CD8-positive, alpha-beta memory T cell (primary cell): ENCODE measurements around the gene MMP24. TPM values are rescaled to one million over a fixed set of nuclear protein-coding genes. Genes with fewer than 3 reads are reported as not detected.

Source experiments
- CTCF ChIA-PET: fragments of 350-600 bp; sonication (Branson Sonifier 250); formaldehyde crosslinking; loops from one replicate; lab custom pipeline; 2021; ENCODE audit warnings: antibody characterized with exemption; lab: Charles Lee
- POLR2A ChIA-PET: fragments of 350-600 bp; sonication (Branson Sonifier 250); formaldehyde crosslinking; loops from one replicate; lab custom pipeline; 2021; ENCODE audit warnings: antibody characterized with exemption; lab: Charles Lee
- DNase-seq, 5 donors: peaks; one replicate each; pipeline versions ENCODE4 v3.0.0 to v3.0.0-alpha.2; 2020 to 2022; ENCODE audit warnings: mixed read lengths in 1 of 5
- H3K27ac ChIP-seq: one replicate; pipeline ENCODE4 v1.7.0; 2013; ENCODE audit warnings: low read depth, mild to moderate bottlenecking, low read length, moderate library complexity
- H3K27me3 ChIP-seq: 2 replicates; pipeline ENCODE4 v1.7.0; 2013; ENCODE audit warnings: low read length, mild to moderate bottlenecking; ENCODE audit not compliant: insufficient read depth, poor library complexity, severe bottlenecking
- H3K36me3 ChIP-seq: 2 replicates; pipeline ENCODE4 v1.7.0; 2013; ENCODE audit warnings: mild to moderate bottlenecking, low read length, moderate library complexity; ENCODE audit not compliant: insufficient read depth
- H3K4me1 ChIP-seq: 2 replicates; pipeline ENCODE4 v1.7.0; 2013; ENCODE audit warnings: mild to moderate bottlenecking, low read length, moderate library complexity; ENCODE audit not compliant: insufficient read depth
- H3K4me3 ChIP-seq: 2 replicates; pipeline ENCODE4 v1.7.0; 2013; ENCODE audit warnings: mild to moderate bottlenecking, low read length
- H3K9me3 ChIP-seq: 2 replicates; pipeline ENCODE4 v1.7.0; 2013; ENCODE audit warnings: mild to moderate bottlenecking, low read length
- H3K27ac Mint-ChIP-seq, 8 donors: one replicate each; pipeline ENCODE4 v1.8.0; 2020 to 2021; ENCODE audit warnings: mixed read lengths in 8 of 8, mild to moderate bottlenecking in 6 of 8, inconsistent platforms in 3 of 8, moderate library complexity in 3 of 8
- H3K27me3 Mint-ChIP-seq, 2 donors: one replicate each; pipeline ENCODE4 v1.8.0; 2020 to 2021; ENCODE audit warnings: mixed read lengths in 2 of 2, mild to moderate bottlenecking in 1 of 2, moderate library complexity in 1 of 2
- H3K36me3 Mint-ChIP-seq, 3 donors: one replicate each; pipeline ENCODE4 v1.8.0; 2020 to 2021; ENCODE audit warnings: mixed read lengths in 3 of 3, inconsistent platforms in 1 of 3, mild to moderate bottlenecking in 1 of 3
- H3K4me1 Mint-ChIP-seq, 3 donors: one replicate each; pipeline ENCODE4 v1.8.0; 2020 to 2021; ENCODE audit warnings: mixed read lengths in 3 of 3, inconsistent platforms in 1 of 3, mild to moderate bottlenecking in 1 of 3
- H3K4me3 Mint-ChIP-seq, 7 donors: one replicate each; pipeline ENCODE4 v1.8.0; 2020 to 2021; ENCODE audit warnings: mixed read lengths in 7 of 7, mild to moderate bottlenecking in 6 of 7, moderate library complexity in 4 of 7, inconsistent platforms in 2 of 7
- H3K9me3 Mint-ChIP-seq, 5 donors: one replicate each; pipeline ENCODE4 v1.8.0; 2020 to 2022; ENCODE audit warnings: mixed read lengths in 5 of 5, mild to moderate bottlenecking in 3 of 5, moderate library complexity in 2 of 5, inconsistent platforms in 1 of 5
- polyA plus RNA-seq: library from polyadenylated mRNA; unstranded; fragments of 300-500 nt; fragmentation: Illumina TruSeq; gene quantifications from one replicate; pipeline ENCODE4 v1.2.3, GENCODE V29; 2021
- total RNA-seq, 2 experiments: library from RNA; stranded (reverse); gene quantifications; one replicate each; pipeline ENCODE4 v1.2.3, GENCODE V29; 2021

MMP24 gene
- total and polyA plus RNA-seq, 3 experiments from 2014 or later = 0.07 to 0.18 TPM; not detected in 1

DNA sequence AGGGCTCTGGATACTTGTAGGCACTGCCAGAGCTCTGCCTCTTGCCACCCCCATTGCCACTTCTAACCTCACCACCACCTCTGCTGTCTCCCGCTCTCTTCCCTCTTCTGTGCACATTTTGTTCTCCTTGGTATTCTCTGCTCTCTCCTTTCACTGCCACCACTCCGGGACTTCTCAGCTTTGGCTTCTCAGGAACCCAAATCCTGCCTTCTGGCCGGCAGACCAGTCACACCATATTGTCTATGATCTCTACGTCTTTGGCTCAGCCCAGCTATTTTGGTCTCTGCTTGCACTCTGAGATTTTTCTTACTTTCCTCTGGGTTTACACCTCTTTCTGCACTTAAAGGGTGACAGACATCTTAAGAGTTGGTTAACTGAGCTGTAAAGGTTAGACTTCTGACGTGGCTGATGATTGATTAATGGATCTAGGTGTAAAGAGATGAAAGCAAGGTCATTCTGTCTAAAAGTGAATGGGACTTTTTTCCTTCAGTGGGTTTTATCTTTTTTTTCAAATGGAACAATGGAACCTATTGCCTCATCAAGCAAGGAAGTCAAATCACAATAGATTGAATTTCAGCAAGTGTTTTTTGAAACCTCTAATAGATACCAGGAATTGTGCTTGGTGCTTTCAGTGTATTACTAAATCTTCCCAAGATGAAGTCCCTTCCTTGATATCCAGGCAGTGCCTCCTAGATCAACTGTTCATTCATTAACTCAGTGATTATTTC, 13.8 kb downstream of the MMP24 start:
- H3K9me3 Mint-ChIP-seq = no peaks in the 10 kb centered on the region
- no peak overlapping the region for H3K4me3 ChIP-seq
- peaks cover 13% of the 10 kb centered on the region for H3K27me3 ChIP-seq
- no peak for DNase-seq
- peaks cover 0 to 7% (median 0%) of the 10 kb centered on the region in 3 donors for H3K4me1 Mint-ChIP-seq
- H3K36me3 Mint-ChIP-seq = peaks cover 6 to 17% (median 9%) of the 10 kb centered on the region in 3 donors
- ChIA-PET CTCF (interaction anchor here (1.3 kb wide), 1 partner anchor 63 kb away, joined by 3 read pairs; no protein-coding TSS in a partner anchor), POLR2A (no interaction called here)
- H3K27me3 Mint-ChIP-seq = peaks cover 3 to 11% of the 10 kb centered on the region in 2 donors
- no peaks in the 10 kb centered on the region for H3K9me3 ChIP-seq
- H3K27ac ChIP-seq = no peak overlapping the region
- no peak overlapping the region for H3K4me3 Mint-ChIP-seq
- no peaks in the 10 kb centered on the region for H3K36me3 ChIP-seq
- no peaks in the 10 kb centered on the region for H3K4me1 ChIP-seq
- peak overlapping the region in 2 of 8 donors; percentile 17 to 58 for H3K27ac Mint-ChIP-seq

DNA sequence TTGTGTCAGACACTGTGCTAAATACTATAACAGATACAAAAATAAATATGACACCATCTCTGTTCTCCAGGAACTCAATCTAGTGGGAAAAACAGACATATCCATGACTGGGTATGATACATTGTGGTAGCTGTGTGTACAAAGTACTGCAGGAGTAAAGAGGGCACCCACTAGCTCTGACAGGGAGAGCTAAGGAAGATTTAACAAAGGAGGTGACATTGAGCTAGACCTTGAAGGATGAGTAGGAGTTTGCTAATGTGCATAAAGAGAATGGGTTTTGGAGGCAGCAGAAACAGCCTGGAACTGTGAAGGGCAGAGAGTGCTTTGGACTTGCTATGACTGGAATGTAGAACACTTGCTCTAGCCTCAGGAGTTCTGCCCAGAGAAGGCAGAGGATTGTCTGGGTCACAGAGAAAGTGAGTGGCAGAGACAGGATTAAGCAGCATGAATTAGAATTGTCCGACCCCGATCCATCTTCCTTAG, 14.4 kb downstream of the MMP24 start:
- H3K4me1 Mint-ChIP-seq = peaks cover 0 to 7% (median 0%) of the 10 kb centered on the region in 3 donors
- Histone ChIP-seq H3K27ac (no peak overlapping the region), H3K4me3 (no peak overlapping the region), H3K36me3 (no peaks in the 10 kb centered on the region), H3K4me1 (no peaks in the 10 kb centered on the region), H3K27me3 (peaks cover 13% of the 10 kb centered on the region), H3K9me3 (no peaks in the 10 kb centered on the region)
- DNase-seq = no peak
- ChIA-PET POLR2A (no interaction called here), CTCF (interaction anchor here (1.3 to 2.6 kb wide), 2 partner anchors 28 to 63 kb away, joined by 3 to 10 read pairs; no protein-coding TSS in a partner anchor)
- peaks cover 6 to 14% (median 9%) of the 10 kb centered on the region in 3 donors for H3K36me3 Mint-ChIP-seq
- H3K4me3 Mint-ChIP-seq = no peak overlapping the region
- peaks cover 3 to 11% of the 10 kb centered on the region in 2 donors for H3K27me3 Mint-ChIP-seq
- no peaks in the 10 kb centered on the region for H3K9me3 Mint-ChIP-seq
- H3K27ac Mint-ChIP-seq = no peak overlapping the region

GRCh38 chr20:35243317-35243716, 16.8 kb downstream of the MMP24 start:
- DNase-seq = no peak
- peaks cover 0 to 8% (median 0%) of the 10 kb centered on the region in 3 donors for H3K4me1 Mint-ChIP-seq
- no peaks in the 10 kb centered on the region for H3K9me3 Mint-ChIP-seq
- Histone ChIP-seq H3K9me3 (no peaks in the 10 kb centered on the region), H3K27me3 (peaks cover 13% of the 10 kb centered on the region), H3K27ac (no peak overlapping the region), H3K4me1 (no peaks in the 10 kb centered on the region), H3K4me3 (no peak overlapping the region), H3K36me3 (no peaks in the 10 kb centered on the region)
- POLR2A ChIA-PET = no interaction called here
- H3K4me3 Mint-ChIP-seq = no peak overlapping the region
- H3K27ac Mint-ChIP-seq = peak overlapping the region in 1 of 8 donors; percentile 3
- CTCF ChIA-PET = interaction anchor here (1.4 to 2.6 kb wide), 2 partner anchors 26 kb away, joined by 5 to 10 read pairs; no protein-coding TSS in a partner anchor
- peaks cover 3 to 9% of the 10 kb centered on the region in 2 donors for H3K27me3 Mint-ChIP-seq
- peaks cover 0 to 5% (median 2%) of the 10 kb centered on the region in 3 donors for H3K36me3 Mint-ChIP-seq

GRCh38 chr20:35243986-35244385, 17.5 kb downstream of the MMP24 start:
- peaks cover 0 to 9% of the 10 kb centered on the region in 2 donors for H3K27me3 Mint-ChIP-seq
- H3K27ac Mint-ChIP-seq = peak overlapping the region in 2 of 8 donors; percentile 23 to 57
- Histone ChIP-seq H3K4me1 (no peaks in the 10 kb centered on the region), H3K4me3 (no peak overlapping the region), H3K9me3 (no peaks in the 10 kb centered on the region), H3K27ac (no peak overlapping the region), H3K36me3 (no peaks in the 10 kb centered on the region), H3K27me3 (peaks cover 13% of the 10 kb centered on the region)
- POLR2A ChIA-PET = no interaction called here
- H3K4me3 Mint-ChIP-seq = no peak overlapping the region
- peaks cover 0 to 5% (median 2%) of the 10 kb centered on the region in 3 donors for H3K36me3 Mint-ChIP-seq
- peaks cover 0 to 6% (median 0%) of the 10 kb centered on the region in 3 donors for H3K4me1 Mint-ChIP-seq
- no peaks in the 10 kb centered on the region for H3K9me3 Mint-ChIP-seq
- CTCF ChIA-PET = interaction anchor here (1.4 kb wide), 1 partner anchor 25 kb away, joined by 5 read pairs; no protein-coding TSS in a partner anchor
- no peak for DNase-seq

- POLR2A ChIA-PET = no interaction called here
- Histone ChIP-seq H3K36me3 (no peaks in the 10 kb centered on the region), H3K9me3 (no peaks in the 10 kb centered on the region), H3K4me1 (peaks cover 14% of the 10 kb centered on the region), H3K27ac (no peak overlapping the region), H3K4me3 (no peak overlapping the region), H3K27me3 (peaks cover 1% of the 10 kb centered on the region)
- Mint-ChIP-seq H3K27me3 (peaks cover 0 to 6% of the 10 kb centered on the region in 2 donors), H3K4me3 (no peak overlapping the region), H3K4me1 (peaks cover 14 to 17% (median 16%) of the 10 kb centered on the region in 3 donors), H3K9me3 (no peaks in the 10 kb centered on the region), H3K36me3 (peaks cover 0 to 5% (median 2%) of the 10 kb centered on the region in 3 donors), H3K27ac (peak overlapping the region in 2 of 8 donors; percentile 11 to 87)
- CTCF ChIA-PET = interaction anchor here (0.6 kb wide), 1 partner anchor 151 kb away, joined by 3 read pairs; no protein-coding TSS in a partner anchor
- DNase-seq = no peak
Measured at GRCh38 chr20:35246723-35247122, 20.2 kb downstream of the MMP24 start.

- POLR2A ChIA-PET = interaction anchor here (0.5 to 1.6 kb wide), 2 partner anchors 25 to 29 kb away, joined by 3 to 7 read pairs; partner anchors contain the start of gene MMP24OS
Measured at GRCh38 chr20:35248641-35249475, 22.4 kb downstream of the MMP24 start.

DNA sequence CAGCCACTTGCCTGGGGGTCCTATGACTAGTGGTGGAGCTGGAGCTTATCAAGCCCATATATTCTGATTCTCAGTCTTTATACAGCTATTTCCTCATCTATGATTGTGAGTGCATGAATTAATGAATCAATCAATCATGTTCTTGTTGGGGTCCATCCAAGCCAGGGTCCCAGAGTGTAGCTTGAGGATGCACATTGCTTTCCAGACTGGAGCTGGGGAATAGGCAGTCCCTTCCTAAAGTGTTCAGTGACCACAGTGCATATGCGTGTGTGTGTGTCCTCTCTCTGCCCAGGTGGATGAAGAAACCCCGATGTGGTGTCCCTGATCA, 25.1 kb downstream of the MMP24 start:
- ChIA-PET CTCF (interaction anchor here (1.0 to 1.2 kb wide), 3 partner anchors 26 to 47 kb away, joined by 3 read pairs; no protein-coding TSS in a partner anchor), POLR2A (interaction anchor here (0.6 to 1.9 kb wide), 7 partner anchors 15 to 702 kb away, joined by 3 to 8 read pairs (median 3); partner anchors contain the start of genes MMP24OS and SCAND1)
- no peak for DNase-seq
- Histone ChIP-seq H3K4me3 (no peak overlapping the region), H3K36me3 (no peaks in the 10 kb centered on the region), H3K9me3 (no peaks in the 10 kb centered on the region), H3K27ac (peak overlapping the region; percentile 80), H3K27me3 (no peaks in the 10 kb centered on the region), H3K4me1 (peaks cover 23% of the 10 kb centered on the region)
- no peaks in the 10 kb centered on the region for H3K9me3 Mint-ChIP-seq
- H3K27me3 Mint-ChIP-seq = peaks cover 0 to 2% of the 10 kb centered on the region in 2 donors
- H3K4me3 Mint-ChIP-seq = peak overlapping the region in 6 of 7 donors; percentile 49 to 87 (median 82)
- H3K36me3 Mint-ChIP-seq = peaks cover 0 to 12% (median 4%) of the 10 kb centered on the region in 3 donors
- H3K27ac Mint-ChIP-seq = peak overlapping the region; percentile 96 to 100 (median 100)
- H3K4me1 Mint-ChIP-seq = peaks cover 28 to 32% (median 32%) of the 10 kb centered on the region in 3 donors

More at GRCh38 chr20:35248641-35249475, 22.4 kb downstream of the MMP24 start:
- no peak for DNase-seq
- peaks cover 0 to 3% of the 10 kb centered on the region in 2 donors for H3K27me3 Mint-ChIP-seq
- no peaks in the 10 kb centered on the region for H3K27me3 ChIP-seq
- H3K4me1 Mint-ChIP-seq = peaks cover 28 to 32% (median 28%) of the 10 kb centered on the region in 3 donors
- no peak overlapping the region for H3K4me3 ChIP-seq
- H3K9me3 Mint-ChIP-seq = no peaks in the 10 kb centered on the region
- H3K36me3 Mint-ChIP-seq = peaks cover 0 to 5% (median 2%) of the 10 kb centered on the region in 3 donors
- H3K36me3 ChIP-seq = no peaks in the 10 kb centered on the region
- CTCF ChIA-PET = no interaction called here
- H3K27ac Mint-ChIP-seq = peak overlapping the region in 4 of 8 donors; percentile 51 to 73 (median 54)
- H3K27ac ChIP-seq = no peak overlapping the region
- H3K4me1 ChIP-seq = peaks cover 23% of the 10 kb centered on the region
- no peak overlapping the region for H3K4me3 Mint-ChIP-seq
- no peaks in the 10 kb centered on the region for H3K9me3 ChIP-seq
